CD14-positive monocyte (primary cell): ENCODE data around the gene SPATA13. TPM values are rescaled to one million over a fixed set of nuclear protein-coding genes. Genes with fewer than 3 reads are reported as not detected.

Source experiments
- DNase-seq, 3 donors: peaks; one replicate each; pipeline ENCODE4 v3.0.0-alpha.2; 2011 to 2022
- H2AFZ ChIP-seq: 2 replicates; pipeline ENCODE4 v1.6.0; 2012; ENCODE audit warnings: mild to moderate bottlenecking, low read depth, low read length, inconsistent platforms; ENCODE audit not compliant: insufficient read depth, poor library complexity, severe bottlenecking
- H3K27ac ChIP-seq, 2 donors: 1 replicate in 1 of 2; 2 replicates in 1 of 2; pipeline ENCODE4 v1.5.1; 2012 to 2013; ENCODE audit warnings: low read length in 2 of 2, control low read depth in 1 of 2, inconsistent platforms in 1 of 2, low read depth in 1 of 2, mild to moderate bottlenecking in 1 of 2
- H3K27me3 ChIP-seq, 2 donors: one replicate each; pipeline versions ENCODE4 v1.6.0 to v1.6.1; 2011 to 2013; ENCODE audit warnings: low read length in 2 of 2; ENCODE audit not compliant: control insufficient read depth in 2 of 2, insufficient read depth in 2 of 2
- H3K36me3 ChIP-seq, 2 donors: replicated peaks in 1 of 2; 1 replicate in 1 of 2; 2 replicates in 1 of 2; pipeline versions ENCODE4 v1.5.1 to v1.6.1; 2012 to 2013; ENCODE audit warnings: low read length in 2 of 2, control low read depth in 1 of 2, inconsistent platforms in 1 of 2, mild to moderate bottlenecking in 1 of 2; ENCODE audit not compliant: insufficient read depth in 2 of 2, control insufficient read depth in 1 of 2
- H3K4me1 ChIP-seq, 2 donors: 1 replicate in 1 of 2; 2 replicates in 1 of 2; pipeline versions ENCODE4 v1.5.1 to v1.6.1; 2012 to 2013; ENCODE audit warnings: low read length in 2 of 2, control low read depth in 1 of 2, inconsistent platforms in 1 of 2, mild to moderate bottlenecking in 1 of 2, moderate library complexity in 1 of 2; ENCODE audit not compliant: insufficient read depth in 2 of 2, control insufficient read depth in 1 of 2
- H3K4me2 ChIP-seq: replicated peaks from 2 replicates; pipeline ENCODE3; 2012; ENCODE audit warnings: low read length, moderate library complexity, mild to moderate bottlenecking; ENCODE audit not compliant: poor library complexity, severe bottlenecking; ENCODE audit errors: extremely low read depth
- H3K4me3 ChIP-seq, 3 experiments: fragments of 200-600 bp in 1 of 3; sonication (generic) in 1 of 3; replicated peaks in 1 of 3; 1 replicate in 2 of 3; 2 replicates in 1 of 3; pipeline ENCODE4 v1.5.1; 2011 to 2013; ENCODE audit warnings: low read length in 3 of 3, mild to moderate bottlenecking in 3 of 3, control low read depth in 2 of 3, low read depth in 2 of 3, inconsistent platforms in 1 of 3, moderate library complexity in 1 of 3
- H3K79me2 ChIP-seq: 2 replicates; pipeline ENCODE4 v1.6.0; 2012; ENCODE audit warnings: mild to moderate bottlenecking, control low read depth, inconsistent platforms, low read length, moderate library complexity; ENCODE audit not compliant: insufficient read depth
- H3K9ac ChIP-seq: 2 replicates; pipeline ENCODE4 v1.6.0; 2017; ENCODE audit warnings: low read length, mild to moderate bottlenecking; ENCODE audit not compliant: insufficient read depth, poor library complexity, severe bottlenecking
- H3K9me3 ChIP-seq, 2 donors: replicated peaks in 1 of 2; 1 replicate in 1 of 2; 2 replicates in 1 of 2; pipeline versions ENCODE4 v1.5.1 to v1.6.1; 2012 to 2013; ENCODE audit warnings: low read length in 2 of 2, control low read depth in 1 of 2; ENCODE audit not compliant: control insufficient read depth in 1 of 2, insufficient read depth in 1 of 2
- H4K20me1 ChIP-seq: 2 replicates; pipeline ENCODE4 v1.6.0; 2012; ENCODE audit warnings: mild to moderate bottlenecking, low read length, control low read depth, moderate library complexity; ENCODE audit not compliant: insufficient read depth
- H3K27ac Mint-ChIP-seq, 7 donors: one replicate each; pipeline ENCODE4 v1.8.0; 2020; ENCODE audit warnings: mild to moderate bottlenecking in 7 of 7, mixed read lengths in 7 of 7, moderate library complexity in 6 of 7, inconsistent platforms in 2 of 7
- H3K27me3 Mint-ChIP-seq, 3 donors: one replicate each; pipeline ENCODE4 v1.8.0; 2021 to 2022; ENCODE audit warnings: low read depth in 3 of 3, mild to moderate bottlenecking in 3 of 3, mixed read lengths in 3 of 3, moderate library complexity in 3 of 3, inconsistent platforms in 1 of 3
- H3K36me3 Mint-ChIP-seq, 2 donors: one replicate each; pipeline ENCODE4 v1.8.0; 2020; ENCODE audit warnings: mixed read lengths in 2 of 2, inconsistent platforms in 1 of 2, mild to moderate bottlenecking in 1 of 2
- H3K4me1 Mint-ChIP-seq: one replicate; pipeline ENCODE4 v1.8.0; 2020; ENCODE audit warnings: mild to moderate bottlenecking, mixed read lengths
- H3K4me3 Mint-ChIP-seq, 2 donors: one replicate each; pipeline ENCODE4 v1.8.0; 2020; ENCODE audit warnings: mild to moderate bottlenecking in 2 of 2, mixed read lengths in 2 of 2, moderate library complexity in 1 of 2
- H3K9me3 Mint-ChIP-seq, 7 donors: one replicate each; pipeline ENCODE4 v1.8.0; 2020 to 2022; ENCODE audit warnings: mixed read lengths in 7 of 7, mild to moderate bottlenecking in 6 of 7, moderate library complexity in 6 of 7, inconsistent platforms in 2 of 7
- CTCF ChIP-seq: fragments of 200-600 bp; IDR thresholded peaks from one replicate; pipeline ENCODE4 v1.8.0; 2022; ENCODE audit warnings: antibody characterized with exemption, mild to moderate bottlenecking
- WGBS: methylation state at CpG from one replicate; pipeline ENCODE4 v1.1.5; 2013; ENCODE audit warnings: missing lambda C conversion rate; ENCODE audit not compliant: insufficient coverage; 5-methylcytosine and 5-hydroxymethylcytosine counted together
- intact Hi-C, 2 donors: fragments of 100-400 bp; cut with micrococcal nuclease; formaldehyde crosslinking; loops; one replicate each; pipeline versions ENCODE4 v1.15.0 to v1.15.1; 2023
- polyA plus RNA-seq, 3 donors: library from polyadenylated mRNA; depleted of rRNA in 1 of 3; unstranded in 2 of 3; stranded (reverse) in 1 of 3; fragments of 300-500 nt in 2 of 3; fragments of >200 nt in 1 of 3; fragmentation: Illumina TruSeq in 2 of 3; gene quantifications; 1 replicate in 2 of 3; 2 replicates in 1 of 3; pipeline ENCODE4 v1.2.3, GENCODE V29; 2012 to 2021

The SPATA13 gene
- polyA plus RNA-seq, 3 donors = 9.3 to 44.7 (median 11.6) TPM

- no peaks in the 10 kb centered on the region for H3K79me2 ChIP-seq
- H3K36me3 ChIP-seq = no peaks in the 10 kb centered on the region
- no peak overlapping the region for H3K4me3 ChIP-seq
- no peak overlapping the region for H2AFZ ChIP-seq
- H3K27me3 Mint-ChIP-seq = peaks cover 5 to 6% (median 6%) of the 10 kb centered on the region in 3 donors
- no peak overlapping the region for H3K4me3 Mint-ChIP-seq
- H3K4me1 Mint-ChIP-seq = no peaks in the 10 kb centered on the region
- no peaks in the 10 kb centered on the region for H4K20me1 ChIP-seq
- TF ChIP-seq CTCF = no peak
- H3K9ac ChIP-seq = no peak overlapping the region
- WGBS = 100% methylated on average over 1 of the region's 3 CpGs
- no peak overlapping the region for H3K27ac ChIP-seq
- no peaks in the 10 kb centered on the region for H3K9me3 ChIP-seq
- intact Hi-C loops = loop anchor here in 1 of 2 donors (10.0 kb wide), 1 partner anchor 776 kb away; no protein-coding TSS in a partner anchor
- H3K27me3 ChIP-seq = no peaks in the 10 kb centered on the region
- no peak for DNase-seq
- no peaks in the 10 kb centered on the region for H3K36me3 Mint-ChIP-seq
- no peaks in the 10 kb centered on the region for H3K4me1 ChIP-seq
- no peak overlapping the region for H3K4me2 ChIP-seq
- H3K27ac Mint-ChIP-seq = no peak overlapping the region
- no peaks in the 10 kb centered on the region for H3K9me3 Mint-ChIP-seq
Measured at GRCh38 chr13:24150572-24150971, 9.9 kb upstream of the SPATA13 start.

- no peaks in the 10 kb centered on the region for H4K20me1 ChIP-seq
- H3K36me3 Mint-ChIP-seq = no peaks in the 10 kb centered on the region
- H3K79me2 ChIP-seq = no peaks in the 10 kb centered on the region
- H3K4me3 Mint-ChIP-seq = no peak overlapping the region
- no peak for DNase-seq
- H3K27me3 ChIP-seq = no peaks in the 10 kb centered on the region
- no peak overlapping the region for H3K9ac ChIP-seq
- H3K27me3 Mint-ChIP-seq = peaks cover 2 to 6% (median 3%) of the 10 kb centered on the region in 3 donors
- H3K36me3 ChIP-seq = no peaks in the 10 kb centered on the region
- H3K4me1 Mint-ChIP-seq = no peaks in the 10 kb centered on the region
- TF ChIP-seq CTCF = no peak
- no peak overlapping the region for H3K4me2 ChIP-seq
- 100% methylated on average over 1 of the region's 2 CpGs for WGBS
- intact Hi-C loops = loop anchor here in 1 of 2 donors (10.0 kb wide), 1 partner anchor 777 kb away; no protein-coding TSS in a partner anchor
- no peak overlapping the region for H3K27ac ChIP-seq
- H2AFZ ChIP-seq = no peak overlapping the region
- H3K27ac Mint-ChIP-seq = no peak overlapping the region
- no peaks in the 10 kb centered on the region for H3K9me3 ChIP-seq
- no peaks in the 10 kb centered on the region for H3K4me1 ChIP-seq
- no peak overlapping the region for H3K4me3 ChIP-seq
- no peaks in the 10 kb centered on the region for H3K9me3 Mint-ChIP-seq
Measured at GRCh38 chr13:24151864-24152263, 8.7 kb upstream of the SPATA13 start.
